OCI-LY1 (cell line): ENCODE measurements around the gene ADAMTS9.

Experiments used
- EZH2 ChIP-seq: fragments of 200-600 bp; sonication (generic), shearing (Covaris generic); IDR thresholded peaks from 2 replicates; pipeline ENCODE4 v1.8.0; 2017; ENCODE audit warnings: borderline replicate concordance, mixed run types, mild to moderate bottlenecking, antibody characterized with exemption, low read length, moderate library complexity, mixed read lengths
- TF ChIP-seq, protein P1 (sequence below): fragments of 200-600 bp; sonication (generic), shearing (Covaris generic); IDR thresholded peaks from 2 replicates; pipeline ENCODE4 v1.5.1; 2017; ENCODE audit warnings: mild to moderate bottlenecking, antibody characterized with exemption, low read length, moderate library complexity, mixed read lengths

DNA sequence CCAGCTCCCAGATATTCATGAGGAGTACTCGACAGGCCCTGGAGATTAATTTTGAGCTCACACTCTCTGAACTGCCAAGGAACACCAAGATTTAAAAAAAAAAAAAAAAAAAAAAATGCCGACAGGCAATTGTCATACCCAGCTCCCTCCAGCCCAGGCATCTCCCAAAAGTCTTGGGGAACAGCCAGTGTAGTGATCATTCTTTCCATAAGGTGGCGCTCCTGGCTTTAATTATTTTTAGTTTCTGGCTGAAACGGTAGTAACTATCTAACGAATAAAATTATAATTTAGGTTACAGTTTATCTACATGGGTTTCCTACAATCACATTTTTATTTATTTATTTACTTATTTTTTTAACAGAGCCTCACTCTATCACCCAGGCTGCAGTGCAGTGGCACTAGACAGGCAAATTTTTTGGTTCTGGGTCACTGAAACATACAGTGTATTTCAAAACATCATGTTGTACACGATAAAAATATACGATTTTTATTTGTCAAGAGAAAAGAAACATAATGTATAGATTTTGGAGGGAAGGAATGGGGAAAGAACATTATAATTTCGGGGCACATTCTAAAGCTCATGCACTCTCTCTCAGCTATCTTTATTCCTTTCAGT, 157.3 kb downstream of the ADAMTS9 start:
- TF ChIP-seq, protein P1, sequence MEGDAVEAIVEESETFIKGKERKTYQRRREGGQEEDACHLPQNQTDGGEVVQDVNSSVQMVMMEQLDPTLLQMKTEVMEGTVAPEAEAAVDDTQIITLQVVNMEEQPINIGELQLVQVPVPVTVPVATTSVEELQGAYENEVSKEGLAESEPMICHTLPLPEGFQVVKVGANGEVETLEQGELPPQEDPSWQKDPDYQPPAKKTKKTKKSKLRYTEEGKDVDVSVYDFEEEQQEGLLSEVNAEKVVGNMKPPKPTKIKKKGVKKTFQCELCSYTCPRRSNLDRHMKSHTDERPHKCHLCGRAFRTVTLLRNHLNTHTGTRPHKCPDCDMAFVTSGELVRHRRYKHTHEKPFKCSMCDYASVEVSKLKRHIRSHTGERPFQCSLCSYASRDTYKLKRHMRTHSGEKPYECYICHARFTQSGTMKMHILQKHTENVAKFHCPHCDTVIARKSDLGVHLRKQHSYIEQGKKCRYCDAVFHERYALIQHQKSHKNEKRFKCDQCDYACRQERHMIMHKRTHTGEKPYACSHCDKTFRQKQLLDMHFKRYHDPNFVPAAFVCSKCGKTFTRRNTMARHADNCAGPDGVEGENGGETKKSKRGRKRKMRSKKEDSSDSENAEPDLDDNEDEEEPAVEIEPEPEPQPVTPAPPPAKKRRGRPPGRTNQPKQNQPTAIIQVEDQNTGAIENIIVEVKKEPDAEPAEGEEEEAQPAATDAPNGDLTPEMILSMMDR: peak; percentile 38; the same call in 1 of the 2 replicates
- no peak for TF ChIP-seq EZH2
